Limb (tissue), 2 donors: ENCODE data around the gene KRT77.
A peak's percentile ranks its signal among the peaks of the same experiment; 100 is the strongest.

Experiments
- DNase-seq, 2 donors: peaks; one replicate each; pipeline ENCODE4 v3.0.0-alpha.2; 2016; ENCODE audit errors: extremely low spot score in 2 of 2

Gene KRT77

GRCh38 chr12:52656616-52657015 is 46.7 kb downstream of the KRT77 start:
- DNase-seq = no peak

GRCh38 chr12:52655720-52656124 is 47.6 kb downstream of the KRT77 start:
- no peak for DNase-seq

GRCh38 chr12:52655251-52655650 is 48.1 kb downstream of the KRT77 start:
- no peak for DNase-seq

GRCh38 chr12:52651726-52652261 is 51.5 kb downstream of the KRT77 start, which contains the start of gene KRT2:
Gene KRT2, minus strand, starts transcription at chr12:52652211. Its CDS starts 69 bp downstream, at chr12:52652142.
- DNase-seq = no peak

- DNase-seq = no peak
Measured at GRCh38 chr12:52650520-52651081, 52.7 kb downstream of the KRT77 start.

- no peak for DNase-seq
Measured at GRCh38 chr12:52649066-52649465, 54.3 kb downstream of the KRT77 start.

GRCh38 chr12:52648012-52648550 is 55.2 kb downstream of the KRT77 start:
- DNase-seq = no peak

- DNase-seq = no peak
Measured at GRCh38 chr12:52647601-52648000, 55.7 kb downstream of the KRT77 start.

GRCh38 chr12:52646613-52647012 is 56.7 kb downstream of the KRT77 start:
- no peak for DNase-seq

- no peak for DNase-seq
Measured at GRCh38 chr12:52645982-52646381, 57.3 kb downstream of the KRT77 start.

- peak in 1 of 2 donors; percentile 11 for DNase-seq
Measured at GRCh38 chr12:52645120-52645761, 58.1 kb downstream of the KRT77 start.

- DNase-seq = peak in 1 of 2 donors; percentile 18
Measured at GRCh38 chr12:52644078-52644415, 59.3 kb downstream of the KRT77 start.

- no peak for DNase-seq
Measured at GRCh38 chr12:52643233-52644077, 59.9 kb downstream of the KRT77 start.

- DNase-seq = no peak
Measured at GRCh38 chr12:52641468-52641867, 61.9 kb downstream of the KRT77 start.
